H1 (cell line): ENCODE data around the gene SULF2. TPM values are rescaled to one million over a fixed set of nuclear protein-coding genes. Genes with fewer than 3 reads are reported as not detected.

Experiments used
- CHD2 ChIP-seq: IDR thresholded peaks from 2 replicates; pipeline ENCODE4 v1.6.1; 2012; ENCODE audit warnings: low read length, improper control_type of control experiment
- EGR1 ChIP-seq: IDR thresholded peaks from 2 replicates; pipeline ENCODE4 v1.6.1; 2011; ENCODE audit warnings: low read depth, low read length, borderline replicate concordance
- HDAC2 ChIP-seq, 2 experiments: fragments of 300-600 bp in 1 of 2; sonication (generic) in 1 of 2; IDR thresholded peaks; 2 replicates each; pipeline ENCODE4 v1.6.1; 2011 to 2012; ENCODE audit warnings: low read depth in 2 of 2, low read length in 2 of 2, mild to moderate bottlenecking in 2 of 2, moderate library complexity in 2 of 2, borderline replicate concordance in 1 of 2, inconsistent platforms in 1 of 2
- KDM1A ChIP-seq: fragments of 200-600, 300-600 bp; sonication (generic); IDR thresholded peaks from 2 replicates; pipeline ENCODE4 v1.7.1; 2016; ENCODE audit warnings: mild to moderate bottlenecking, low read length, borderline replicate concordance
- SP2 ChIP-seq: IDR thresholded peaks from 2 replicates; pipeline ENCODE4 v1.6.1; 2012; ENCODE audit warnings: mild to moderate bottlenecking, low read length, inconsistent platforms
- TBP ChIP-seq: IDR thresholded peaks from 2 replicates; pipeline ENCODE4 v1.6.1; 2011; ENCODE audit warnings: low read depth, low read length, improper control_type of control experiment
- polyA plus RNA-seq, 7 experiments: library from polyadenylated mRNA; depleted of rRNA in 3 of 7; stranded (reverse) in 5 of 7; unstranded in 2 of 7; fragments of >200 nt in 5 of 7; fragments of 200-250 nt in 2 of 7; gene quantifications; 1 replicate in 5 of 7; 2 replicates in 1 of 7; 4 replicates in 1 of 7; pipeline versions ENCODE4 v1.2.1 to v1.2.3, GENCODE V29; 2011 to 2013; ENCODE audit warnings: missing spikeins in 2 of 7, mixed read lengths in 2 of 7
- total RNA-seq: library from RNA; stranded (reverse); fragmentation: NEBNext Ultra II Directional; extraction: Animal tissue kit (Norgen Biotek cat#: 25700); gene quantifications from 2 replicates; pipeline ENCODE4 v1.2.1, GENCODE V29; 2021

Gene SULF2
- total and polyA plus RNA-seq, 2 of the 8 experiments (the other 6 are each of a cell fraction or from before 2014, with no cell fraction given): 15.7 to 28.2 TPM

GRCh38 chr20:47629907-47630306, 155.4 kb downstream of the SULF2 start (continued):
- TF ChIP-seq HDAC2 (IDR thresholded peaks at IDR 0.05; ENCODE audit: borderline replicate concordance in 1 of 2, low read depth in 2 of 2, low read length in 2 of 2) (no peak), KDM1A (no peak), CHD2 (no peak), TBP (no peak), EGR1 (no peak), SP2 (no peak)
